GM12878 (cell line): Measurements from ENCODE around the gene OSMR. TPM values are rescaled to one million over a fixed set of nuclear protein-coding genes. Genes with fewer than 3 reads are reported as not detected.

Source experiments
- ATAC-seq: fragments of 200-7000 bp; cut with Tn5 transposase; 3 replicates; pipeline ENCODE4 v1.9.1; 2020; ENCODE audit warnings: mild to moderate bottlenecking, moderate library complexity
- BruUV-seq: library from RNA; stranded (reverse); fragments of 400-500 nt; replicated peaks from 2 replicates; lab custom pipeline; 2021; lab: Mats Ljungman, UMichigan
- CTCF ChIA-PET: fragments of 300-600 bp; sonication (Branson Sonifier 250); formaldehyde crosslinking; extraction: SDS; loops from one replicate; lab custom pipeline; 2021; ENCODE audit warnings: inconsistent platforms; lab: Yijun Ruan, JAX
- POLR2A ChIA-PET: fragments of 350-600 bp; formaldehyde crosslinking; extraction: SDS; loops from one replicate; lab custom pipeline; 2021; ENCODE audit warnings: inconsistent platforms; lab: Charles Lee
- RAD21 ChIA-PET: fragments of 300-600 bp; sonication (Branson Sonifier 250); formaldehyde crosslinking; loops from one replicate; lab custom pipeline; 2023; ENCODE audit warnings: antibody characterized with exemption; ENCODE audit not compliant: unreplicated experiment; lab: Charles Lee
- SMC1A ChIA-PET: fragments of 300-600 bp; sonication (Branson Sonifier 250); formaldehyde crosslinking; loops from one replicate; lab custom pipeline; 2023; ENCODE audit not compliant: unreplicated experiment, uncharacterized antibody; lab: Charles Lee
- DNase-seq: peaks from one replicate; pipeline ENCODE4 v3.0.0-alpha.2; 2011; ENCODE audit warnings: low read depth, low spot score
- FAIRE-seq: peaks from 3 replicates; lab custom pipeline; 2011; peaks lifted over from hg19 to GRCh38; lab: Jason Lieb, UNC
- H2AFZ ChIP-seq: 2 replicates; pipeline ENCODE4 v1.6.0; 2011; ENCODE audit warnings: low read depth, low read length, control low read depth; ENCODE audit not compliant: control insufficient read depth
- H3K27ac ChIP-seq: 2 replicates; pipeline ENCODE4 v1.5.1; 2011; ENCODE audit warnings: control low read depth; ENCODE audit not compliant: control insufficient read depth, insufficient read depth
- H3K27me3 ChIP-seq, 2 experiments: replicated peaks in 1 of 2; 2 replicates each; pipeline versions ENCODE4 v1.6.0 to v1.6.1; 2011; ENCODE audit warnings: low read length in 1 of 2; ENCODE audit not compliant: control insufficient read depth in 2 of 2, insufficient read depth in 2 of 2
- H3K36me3 ChIP-seq, 2 experiments: 2 replicates each; pipeline ENCODE4 v1.5.1; 2011; ENCODE audit warnings: low read length in 1 of 2; ENCODE audit not compliant: control insufficient read depth in 2 of 2, insufficient read depth in 2 of 2
- H3K4me1 ChIP-seq: 2 replicates; pipeline ENCODE4 v1.6.1; 2011; ENCODE audit warnings: mild to moderate bottlenecking, low read length, moderate library complexity, mixed read lengths; ENCODE audit not compliant: control insufficient read depth, insufficient read depth
- H3K4me2 ChIP-seq: 2 replicates; pipeline ENCODE4 v1.6.0; 2011; ENCODE audit warnings: control low read depth; ENCODE audit not compliant: control insufficient read depth, insufficient read depth
- H3K4me3 ChIP-seq: fragments of 200-600 bp; sonication (generic); 2 replicates; pipeline ENCODE4 v1.5.1; 2016
- H3K79me2 ChIP-seq: 2 replicates; pipeline ENCODE4 v1.6.0; 2011; ENCODE audit warnings: low read length; ENCODE audit not compliant: control insufficient read depth, insufficient read depth
- H3K9ac ChIP-seq: 2 replicates; pipeline ENCODE4 v1.8.0; 2011; ENCODE audit warnings: low read length, control low read depth, mixed read lengths; ENCODE audit not compliant: control insufficient read depth, insufficient read depth
- H3K9me3 ChIP-seq: replicated peaks from 3 replicates; pipeline ENCODE4 v1.5.1; 2011; ENCODE audit warnings: mild to moderate bottlenecking, low read length; ENCODE audit not compliant: control insufficient read depth, insufficient read depth
- H4K20me1 ChIP-seq: 2 replicates; pipeline ENCODE4 v1.6.0; 2011; ENCODE audit not compliant: control insufficient read depth, insufficient read depth
- FOS ChIP-seq: IDR thresholded peaks from 3 replicates; pipeline ENCODE4 v1.6.1; 2011; ENCODE audit warnings: borderline replicate concordance; ENCODE audit not compliant: insufficient read length; ENCODE audit errors: extremely low read depth
- GABPA ChIP-seq: IDR thresholded peaks from 2 replicates; pipeline ENCODE4 v1.6.1; 2014; ENCODE audit warnings: antibody characterized with exemption, low read depth, mild to moderate bottlenecking, inconsistent platforms
- KDM1A ChIP-seq: fragments of 200-600 bp; sonication (generic); IDR thresholded peaks from 2 replicates; pipeline ENCODE4 v1.6.1; 2016; ENCODE audit warnings: borderline replicate concordance
- WGBS: methylation state at CpG from one replicate; pipeline ENCODE4 v1.1.6; 2016; ENCODE audit warnings: low lambda C conversion rate; ENCODE audit not compliant: insufficient replicate concordance, insufficient coverage; ENCODE audit errors: missing lambda C conversion rate; 5-methylcytosine and 5-hydroxymethylcytosine counted together
- in situ Hi-C: fragments of 300-500 bp; cut with MboI; formaldehyde crosslinking; loops from 9 replicates; pipeline ENCODE4 v1.14.3; 2018; ENCODE audit warnings: mixed read lengths
- intact Hi-C: fragments of 100-400 bp; cut with micrococcal nuclease; formaldehyde crosslinking; loops from one replicate; pipeline ENCODE4 v1.14.2; 2022; ENCODE audit not compliant: unreplicated experiment
- polyA plus RNA-seq, 11 experiments: library from polyadenylated mRNA; depleted of rRNA in 4 of 11; unstranded in 6 of 11; stranded (reverse) in 5 of 11; fragments of >200 nt; fragmentation: Nextera tagmentation in 4 of 11; fragmentation: Illumina TruSeq in 1 of 11; extraction: Ambion mirVana in 4 of 11; extraction: Trizol in 1 of 11; gene quantifications; 1 replicate in 1 of 11; 2 replicates in 10 of 11; pipeline versions ENCODE4 v1.2.1 to v1.2.3, GENCODE V29; 2011 to 2016; ENCODE audit warnings: inconsistent platforms in 2 of 11, missing spikeins in 2 of 11, low read depth in 1 of 11
- total RNA-seq, 4 experiments: library from RNA; depleted of rRNA in 3 of 4; stranded (reverse); fragments of >200 nt in 3 of 4; fragmentation: Illumina TruSeq in 1 of 4; extraction: Trizol in 1 of 4; gene quantifications; 2 replicates each; pipeline versions ENCODE4 v1.2.1 to v1.2.3, GENCODE V29; 2013 to 2021

The OSMR gene
- total and polyA plus RNA-seq, 10 of the 15 experiments (the other 5 are each of a cell fraction or from before 2014, with no cell fraction given), result 0.03 to 0.05 TPM; not detected in 8

GRCh38 chr5:38843665-38844064, 2.1 kb upstream of the OSMR start (continued):
- no peak for TF ChIP-seq FOS

- no peak for ATAC-seq
- no peaks in the 10 kb centered on the region for H3K36me3 ChIP-seq
- no peaks in the 10 kb centered on the region for H3K79me2 ChIP-seq
- no peak overlapping the region for H3K27ac ChIP-seq
- in situ Hi-C loops (no loop called here), intact Hi-C loops (no loop called here)
- RAD21 ChIA-PET, result interaction anchor here (1.4 kb wide), 1 partner anchor 77 kb away, joined by 5 read pairs; no protein-coding TSS in a partner anchor
- no peak overlapping the region for H3K4me2 ChIP-seq
- no peak for TF ChIP-seq KDM1A
- SMC1A ChIA-PET, result no interaction called here
- FAIRE-seq, result no peak
- no peaks in the 10 kb centered on the region for H3K4me1 ChIP-seq
- no peak overlapping the region for H3K9ac ChIP-seq
- POLR2A ChIA-PET, result no interaction called here
- no peaks in the 10 kb centered on the region for H4K20me1 ChIP-seq
- no peak overlapping the region for H3K4me3 ChIP-seq
- no peak for DNase-seq
- H3K9me3 ChIP-seq, result no peaks in the 10 kb centered on the region; the same call in 2 of the 3 replicates
- CTCF ChIA-PET, result interaction anchor here (1.5 kb wide), 1 partner anchor 17 kb away, joined by 3 read pairs; no protein-coding TSS in a partner anchor
- 57% methylated on average over 24 of the region's 24 CpGs for WGBS
- BruUV-seq, result no TSS peak
- H3K27me3 ChIP-seq, result peaks cover 0 to 6% of the 10 kb centered on the region in 2 experiments; a peak in 2 of 4 replicates
- no peak overlapping the region for H2AFZ ChIP-seq
Observed at GRCh38 chr5:38846379-38847011, 683 bp downstream of the OSMR start.

DNA sequence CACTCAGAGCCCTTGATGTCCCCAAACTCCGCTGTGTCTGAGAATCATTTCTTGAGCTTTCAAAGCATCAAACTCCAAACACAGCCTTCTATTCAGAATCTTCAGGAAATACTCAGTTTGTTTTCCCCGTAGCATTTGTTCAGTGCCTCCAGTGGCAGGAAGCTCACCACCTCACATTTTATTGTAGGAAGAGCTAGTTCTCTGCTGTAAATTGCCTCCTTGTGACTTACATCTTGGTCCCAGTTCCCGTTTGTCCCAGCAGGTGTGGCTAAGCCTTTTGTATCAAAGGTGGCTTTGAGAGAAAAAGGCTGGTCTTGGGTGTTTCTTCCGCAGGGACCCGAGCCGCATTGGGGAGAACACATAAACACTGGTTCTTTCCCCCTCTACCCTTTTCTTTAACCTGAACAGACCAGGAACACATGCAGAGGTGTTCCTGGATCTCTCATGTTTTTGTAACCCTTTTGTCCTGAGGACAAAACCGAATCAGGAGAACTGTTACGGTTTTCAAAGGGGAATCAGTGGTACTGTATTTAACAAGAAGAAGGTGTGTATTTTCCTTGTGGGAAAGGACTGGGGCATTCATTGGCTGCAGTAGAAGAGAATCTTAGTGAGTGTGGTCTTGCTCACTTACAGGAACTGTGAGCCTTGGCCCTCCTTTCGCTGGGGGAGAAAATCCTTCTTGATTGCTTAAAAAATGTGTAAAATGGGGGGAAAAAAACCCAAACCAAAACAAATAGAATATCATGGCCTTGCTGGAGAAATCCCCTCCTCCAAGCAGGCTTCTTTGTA, 1.9 kb downstream of the OSMR start:
- Histone ChIP-seq H3K4me3 (no peak overlapping the region), H3K9ac (no peak overlapping the region), H2AFZ (no peak overlapping the region), H3K4me2 (no peak overlapping the region), H3K36me3 (no peaks in the 10 kb centered on the region), H3K27ac (no peak overlapping the region), H3K27me3 (peaks cover 0 to 6% of the 10 kb centered on the region in 2 experiments; a peak in 2 of 4 replicates), H4K20me1 (no peaks in the 10 kb centered on the region), H3K4me1 (no peaks in the 10 kb centered on the region), H3K79me2 (no peaks in the 10 kb centered on the region)
- intact Hi-C loops, result no loop called here
- ChIA-PET CTCF (interaction anchor here (0.5 to 1.5 kb wide), 2 partner anchors 18 to 233 kb away, joined by 3 read pairs; no protein-coding TSS in a partner anchor), SMC1A (no interaction called here), RAD21 (interaction anchor here (1.4 kb wide), 1 partner anchor 76 kb away, joined by 5 read pairs; no protein-coding TSS in a partner anchor)
- FAIRE-seq, result no peak
- no peak for TF ChIP-seq GABPA
- TF ChIP-seq, all 136 proteins: peak for 0
- no peak for DNase-seq
- H3K9me3 ChIP-seq, result no peaks in the 10 kb centered on the region; the same call in 2 of the 3 replicates
- in situ Hi-C loops, result no loop called here
- no TSS peak for BruUV-seq
- no peak for ATAC-seq
- 41% methylated on average over 9 of the region's 9 CpGs for WGBS
- POLR2A ChIA-PET, result no interaction called here
